SK-N-SH treated with all-trans-retinoic acid at 6 μM for 48 hours (cell line): ENCODE data around the gene AMN.

Source experiments
- BACH2 ChIP-seq: fragments of 250-450 bp; sonication (Bioruptor Pico); IDR thresholded peaks from 2 replicates; pipeline ENCODE4 v1.9.0; 2021; ENCODE audit warnings: mild to moderate bottlenecking, borderline replicate concordance
- GLIS3 ChIP-seq: fragments of 250-450 bp; sonication (Bioruptor Pico); IDR thresholded peaks from 2 replicates; pipeline ENCODE4 v1.5.0; 2020; ENCODE audit warnings: mild to moderate bottlenecking, moderate library complexity
- ISL1 ChIP-seq: fragments of 250-450 bp; sonication (Bioruptor Pico); IDR thresholded peaks from 2 replicates; pipeline ENCODE4 v2.1.2; 2022; ENCODE audit warnings: mild to moderate bottlenecking, moderate library complexity
- RARB ChIP-seq: fragments of 250-450 bp; sonication (Bioruptor Pico); IDR thresholded peaks from 2 replicates; pipeline ENCODE4 v1.8.0; 2021; ENCODE audit warnings: mild to moderate bottlenecking, moderate library complexity
- TCF4 ChIP-seq: fragments of 250-450 bp; sonication (Bioruptor Pico); IDR thresholded peaks from 2 replicates; pipeline ENCODE4 v1.8.0; 2021; ENCODE audit warnings: mild to moderate bottlenecking, moderate library complexity, borderline replicate concordance
- TOX ChIP-seq: fragments of 250-450 bp; sonication (Bioruptor Pico); IDR thresholded peaks from 2 replicates; pipeline ENCODE4 v1.8.0; 2021; ENCODE audit warnings: mild to moderate bottlenecking, moderate library complexity, borderline replicate concordance
- ZC3H10 ChIP-seq: fragments of 250-450 bp; sonication (Bioruptor Pico); IDR thresholded peaks from 2 replicates; pipeline ENCODE4 v1.5.1; 2021; ENCODE audit warnings: mild to moderate bottlenecking, moderate library complexity
- ZFP3 ChIP-seq: fragments of 250-450 bp; sonication (Bioruptor Pico); IDR thresholded peaks from 2 replicates; pipeline ENCODE4 v1.5.0; 2020; ENCODE audit warnings: mild to moderate bottlenecking, moderate library complexity
- ZFP30 ChIP-seq: fragments of 450-650 bp; formaldehyde crosslinking; IDR thresholded peaks from 2 replicates; pipeline ENCODE4 v1.5.0; 2022; ENCODE audit warnings: mild to moderate bottlenecking, moderate library complexity
- ZNF565 ChIP-seq: fragments of 450-650 bp; formaldehyde crosslinking; conservative IDR thresholded peaks from 2 replicates; pipeline ENCODE4 v1.5.0; 2020; ENCODE audit warnings: low read depth, mild to moderate bottlenecking, moderate library complexity
- ZNF70 ChIP-seq: fragments of 450-650 bp; formaldehyde crosslinking; IDR thresholded peaks from 2 replicates; pipeline ENCODE4 v1.5.0; 2020; ENCODE audit warnings: mild to moderate bottlenecking, moderate library complexity
- TF ChIP-seq, protein P1 (sequence below): fragments of 250-450 bp; sonication (Bioruptor Pico); IDR thresholded peaks from 2 replicates; pipeline ENCODE4 v1.5.1; 2021; ENCODE audit warnings: mild to moderate bottlenecking, moderate library complexity
- TF ChIP-seq, protein P2 (sequence below): fragments of 250-450 bp; sonication (Bioruptor Pico); IDR thresholded peaks from 2 replicates; pipeline ENCODE4 v1.8.0; 2020; ENCODE audit warnings: mild to moderate bottlenecking, moderate library complexity, borderline replicate concordance
- TF ChIP-seq, protein P3 (sequence below): fragments of 250-450 bp; sonication (Bioruptor Pico); IDR thresholded peaks from 2 replicates; pipeline ENCODE4 v1.8.0; 2021; ENCODE audit warnings: low read depth, mild to moderate bottlenecking, moderate library complexity, borderline replicate concordance

DNA sequence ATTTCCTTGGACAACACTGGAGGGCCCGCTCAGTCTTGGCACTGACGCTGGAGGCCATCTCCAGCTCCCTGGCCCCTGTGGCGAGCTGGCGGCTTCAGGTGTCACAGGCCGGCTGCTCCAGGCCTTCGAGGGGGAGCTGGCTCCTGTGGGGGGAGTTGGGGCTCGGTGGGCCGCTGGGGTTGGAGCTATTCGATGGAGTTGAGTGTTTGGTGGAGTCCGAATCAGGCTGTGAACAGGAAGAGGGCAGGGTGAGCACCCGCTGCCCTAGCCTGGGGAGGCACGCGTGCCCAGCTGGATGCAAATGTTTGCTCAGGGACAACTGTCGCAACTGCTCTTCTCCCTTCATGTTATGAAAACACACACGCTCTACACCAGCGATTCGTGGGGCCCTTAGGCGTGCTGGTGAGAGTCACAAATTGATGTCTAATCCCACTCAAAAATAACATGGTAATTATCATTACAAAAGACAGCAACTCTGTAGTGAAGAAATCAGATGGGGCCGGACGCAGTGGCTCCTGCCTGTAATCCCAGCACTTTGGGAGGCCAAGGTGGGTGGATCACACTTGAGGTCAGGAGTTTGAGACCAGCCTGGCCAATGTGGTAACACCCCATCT is 11.3 kb downstream of the AMN start:
- TF ChIP-seq, protein P1, sequence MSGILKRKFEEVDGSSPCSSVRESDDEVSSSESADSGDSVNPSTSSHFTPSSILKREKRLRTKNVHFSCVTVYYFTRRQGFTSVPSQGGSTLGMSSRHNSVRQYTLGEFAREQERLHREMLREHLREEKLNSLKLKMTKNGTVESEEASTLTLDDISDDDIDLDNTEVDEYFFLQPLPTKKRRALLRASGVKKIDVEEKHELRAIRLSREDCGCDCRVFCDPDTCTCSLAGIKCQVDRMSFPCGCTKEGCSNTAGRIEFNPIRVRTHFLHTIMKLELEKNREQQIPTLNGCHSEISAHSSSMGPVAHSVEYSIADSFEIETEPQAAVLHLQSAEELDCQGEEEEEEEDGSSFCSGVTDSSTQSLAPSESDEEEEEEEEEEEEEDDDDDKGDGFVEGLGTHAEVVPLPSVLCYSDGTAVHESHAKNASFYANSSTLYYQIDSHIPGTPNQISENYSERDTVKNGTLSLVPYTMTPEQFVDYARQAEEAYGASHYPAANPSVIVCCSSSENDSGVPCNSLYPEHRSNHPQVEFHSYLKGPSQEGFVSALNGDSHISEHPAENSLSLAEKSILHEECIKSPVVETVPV (CRISPR knock-in tag) = no peak
- TF ChIP-seq ZC3H10 (CRISPR knock-in tag) = no peak
- no peak for TF ChIP-seq RARB
- TF ChIP-seq GLIS3 = no peak
- TF ChIP-seq TCF4 (CRISPR knock-in tag) = no peak
- TF ChIP-seq, protein P2, sequence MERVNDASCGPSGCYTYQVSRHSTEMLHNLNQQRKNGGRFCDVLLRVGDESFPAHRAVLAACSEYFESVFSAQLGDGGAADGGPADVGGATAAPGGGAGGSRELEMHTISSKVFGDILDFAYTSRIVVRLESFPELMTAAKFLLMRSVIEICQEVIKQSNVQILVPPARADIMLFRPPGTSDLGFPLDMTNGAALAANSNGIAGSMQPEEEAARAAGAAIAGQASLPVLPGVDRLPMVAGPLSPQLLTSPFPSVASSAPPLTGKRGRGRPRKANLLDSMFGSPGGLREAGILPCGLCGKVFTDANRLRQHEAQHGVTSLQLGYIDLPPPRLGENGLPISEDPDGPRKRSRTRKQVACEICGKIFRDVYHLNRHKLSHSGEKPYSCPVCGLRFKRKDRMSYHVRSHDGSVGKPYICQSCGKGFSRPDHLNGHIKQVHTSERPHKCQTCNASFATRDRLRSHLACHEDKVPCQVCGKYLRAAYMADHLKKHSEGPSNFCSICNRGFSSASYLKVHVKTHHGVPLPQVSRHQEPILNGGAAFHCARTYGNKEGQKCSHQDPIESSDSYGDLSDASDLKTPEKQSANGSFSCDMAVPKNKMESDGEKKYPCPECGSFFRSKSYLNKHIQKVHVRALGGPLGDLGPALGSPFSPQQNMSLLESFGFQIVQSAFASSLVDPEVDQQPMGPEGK (CRISPR knock-in tag) = no peak
- TF ChIP-seq TOX = no peak
- no peak for TF ChIP-seq ZFP3 (CRISPR knock-in tag)
- no peak for TF ChIP-seq ZNF565
- TF ChIP-seq BACH2 = no peak
- TF ChIP-seq, protein P3, sequence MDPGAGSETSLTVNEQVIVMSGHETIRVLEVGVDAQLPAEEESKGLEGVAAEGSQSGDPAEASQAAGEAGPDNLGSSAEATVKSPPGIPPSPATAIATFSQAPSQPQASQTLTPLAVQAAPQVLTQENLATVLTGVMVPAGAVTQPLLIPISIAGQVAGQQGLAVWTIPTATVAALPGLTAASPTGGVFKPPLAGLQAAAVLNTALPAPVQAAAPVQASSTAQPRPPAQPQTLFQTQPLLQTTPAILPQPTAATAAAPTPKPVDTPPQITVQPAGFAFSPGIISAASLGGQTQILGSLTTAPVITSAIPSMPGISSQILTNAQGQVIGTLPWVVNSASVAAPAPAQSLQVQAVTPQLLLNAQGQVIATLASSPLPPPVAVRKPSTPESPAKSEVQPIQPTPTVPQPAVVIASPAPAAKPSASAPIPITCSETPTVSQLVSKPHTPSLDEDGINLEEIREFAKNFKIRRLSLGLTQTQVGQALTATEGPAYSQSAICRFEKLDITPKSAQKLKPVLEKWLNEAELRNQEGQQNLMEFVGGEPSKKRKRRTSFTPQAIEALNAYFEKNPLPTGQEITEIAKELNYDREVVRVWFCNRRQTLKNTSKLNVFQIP (CRISPR knock-in tag) = no peak
- TF ChIP-seq ZNF70 = no peak
- no peak for TF ChIP-seq ZFP30 (CRISPR knock-in tag)
- no peak for TF ChIP-seq ISL1 (CRISPR knock-in tag)
